Parathyroid adenoma (tissue), 2 donors: Measurements from ENCODE around the gene C5orf24.
"Not testable (repeated sequence)": the region's sequence is repeated elsewhere in the genome, so short reads cannot be mapped to it uniquely, and the experiment has no call there.

Experiments
- H2AFZ ChIP-seq: fragments of 300-600 bp; sonication (generic); one replicate; pipeline ENCODE4 v1.7.0; 2017; ENCODE audit warnings: antibody characterized with exemption, mild to moderate bottlenecking
- H3K27ac ChIP-seq: fragments of 300-600 bp; sonication (generic); one replicate; pipeline ENCODE4 v1.7.0; 2017
- H3K27me3 ChIP-seq: fragments of 300-600 bp; sonication (generic); one replicate; pipeline ENCODE4 v1.7.0; 2017; ENCODE audit warnings: low read length; ENCODE audit not compliant: control insufficient read depth, insufficient read depth
- H3K36me3 ChIP-seq: fragments of 300-600 bp; sonication (generic); one replicate; pipeline ENCODE4 v1.7.0; 2017; ENCODE audit warnings: low read length; ENCODE audit not compliant: control insufficient read depth, insufficient read depth
- H3K4me1 ChIP-seq: fragments of 300-600 bp; sonication (generic); one replicate; pipeline ENCODE4 v1.7.0; 2017; ENCODE audit warnings: control low read depth
- H3K4me2 ChIP-seq: fragments of 300-600 bp; sonication (generic); one replicate; pipeline ENCODE4 v1.7.0; 2017; ENCODE audit warnings: low read length
- H3K4me3 ChIP-seq: fragments of 300-600 bp; sonication (generic); one replicate; pipeline ENCODE4 v1.7.0; 2017; ENCODE audit warnings: low read depth, low read length
- H3K79me2 ChIP-seq: fragments of 300-600 bp; sonication (generic); one replicate; pipeline ENCODE4 v1.7.0; 2017; ENCODE audit warnings: control low read depth
- H3K9ac ChIP-seq: fragments of 300-600 bp; sonication (generic); one replicate; pipeline ENCODE4 v1.7.0; 2017; ENCODE audit warnings: mild to moderate bottlenecking
- H3K9me3 ChIP-seq: fragments of 300-600 bp; sonication (generic); one replicate; pipeline ENCODE4 v1.7.0; 2017; ENCODE audit warnings: low read length; ENCODE audit not compliant: control insufficient read depth
- CTCF ChIP-seq: fragments of 300-600 bp; sonication (generic); IDR thresholded peaks from one replicate; pipeline ENCODE4 v1.7.0; 2017; ENCODE audit warnings: antibody characterized with exemption, mild to moderate bottlenecking
- donor health status: primary hyperparathyroidism.

Gene C5orf24

DNA sequence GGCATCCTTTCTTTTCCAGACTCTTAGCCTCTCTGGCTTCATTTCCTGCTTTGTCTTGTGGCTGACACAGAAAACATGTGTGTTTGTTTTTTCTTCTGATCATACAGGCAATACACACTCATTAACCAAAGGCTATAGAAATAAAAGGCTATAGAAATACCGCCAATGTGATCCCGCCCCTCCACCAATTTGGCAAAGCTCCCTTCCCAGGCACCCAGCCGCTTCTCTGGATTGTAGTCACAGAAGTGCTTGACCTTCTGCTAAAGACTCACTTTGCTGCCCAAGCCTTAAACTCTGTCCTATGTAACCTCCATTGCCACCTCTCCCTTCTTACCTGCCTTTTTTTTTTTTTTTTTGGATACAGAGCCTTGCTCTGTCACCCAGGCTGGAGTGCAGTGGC is 33.7 kb downstream of the C5orf24 start:
- TF ChIP-seq CTCF: no peak
- Histone ChIP-seq H3K4me2 (no peak overlapping the region), H3K79me2 (peaks cover 37% of the 10 kb centered on the region), H3K27me3 (no peaks in the 10 kb centered on the region), H2AFZ (no peak overlapping the region), H3K9me3 (no peaks in the 10 kb centered on the region), H3K4me1 (no peaks in the 10 kb centered on the region), H3K4me3 (no peak overlapping the region), H3K9ac (no peak overlapping the region), H3K36me3 (no peaks in the 10 kb centered on the region), H3K27ac (no peak overlapping the region)

GRCh38 chr5:134880937-134881336 is 35.2 kb downstream of the C5orf24 start:
- peaks cover 40% of the 10 kb centered on the region for H3K79me2 ChIP-seq
- H3K9ac ChIP-seq, H3K27ac ChIP-seq, H3K27me3 ChIP-seq, H2AFZ ChIP-seq, H3K36me3 ChIP-seq, H3K4me2 ChIP-seq, H3K9me3 ChIP-seq, H3K4me3 ChIP-seq, H3K4me1 ChIP-seq: not testable (repeated sequence)

- H3K4me3 ChIP-seq, H3K27me3 ChIP-seq, H3K27ac ChIP-seq, H3K9me3 ChIP-seq, H2AFZ ChIP-seq, H3K9ac ChIP-seq, H3K4me1 ChIP-seq, H3K36me3 ChIP-seq, H3K4me2 ChIP-seq: not testable (repeated sequence)
- peaks cover 44% of the 10 kb centered on the region for H3K79me2 ChIP-seq
Observed at GRCh38 chr5:134881711-134882110, 35.9 kb downstream of the C5orf24 start.

DNA sequence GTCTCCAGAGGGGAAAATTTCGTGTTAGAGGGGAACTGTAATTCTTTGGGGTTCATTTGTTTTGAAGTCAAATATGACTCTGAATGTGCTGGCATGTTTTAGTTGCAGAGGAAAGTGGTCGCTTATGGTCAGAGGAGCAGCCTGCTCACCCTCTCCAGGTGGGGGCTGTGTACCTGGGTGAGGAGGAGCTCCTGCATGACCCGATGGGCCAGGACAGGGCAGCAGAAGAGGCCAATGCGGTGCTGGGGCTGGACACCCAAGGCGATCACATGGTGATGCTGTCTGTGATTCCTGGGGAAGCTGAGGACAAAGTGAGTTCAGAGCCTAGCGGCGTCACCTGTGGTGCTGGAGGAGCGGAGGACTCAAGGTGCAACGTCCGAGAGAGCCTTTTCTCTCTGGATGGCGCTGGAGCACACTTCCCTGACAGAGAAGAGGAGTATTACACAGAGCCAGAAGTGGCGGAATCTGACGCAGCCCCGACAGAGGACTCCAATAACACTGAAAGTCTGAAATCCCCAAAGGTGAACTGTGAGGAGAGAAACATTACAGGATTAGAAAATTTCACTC is 41.9 kb downstream of the C5orf24 start:
- no peak overlapping the region for H3K9ac ChIP-seq
- no peak overlapping the region for H2AFZ ChIP-seq
- H3K4me1 ChIP-seq: no peaks in the 10 kb centered on the region
- peaks cover 30% of the 10 kb centered on the region for H3K79me2 ChIP-seq
- no peak overlapping the region for H3K4me2 ChIP-seq
- H3K27me3 ChIP-seq: no peaks in the 10 kb centered on the region
- H3K9me3 ChIP-seq: no peaks in the 10 kb centered on the region
- H3K4me3 ChIP-seq: no peak overlapping the region
- TF ChIP-seq CTCF: no peak
- no peaks in the 10 kb centered on the region for H3K36me3 ChIP-seq
- no peak overlapping the region for H3K27ac ChIP-seq

GRCh38 chr5:134889335-134889734 is 43.6 kb downstream of the C5orf24 start:
- H3K27ac ChIP-seq: no peak overlapping the region
- H3K4me2 ChIP-seq: no peak overlapping the region
- H2AFZ ChIP-seq: no peak overlapping the region
- H3K4me1 ChIP-seq: no peaks in the 10 kb centered on the region
- H3K36me3 ChIP-seq: no peaks in the 10 kb centered on the region
- H3K79me2 ChIP-seq: peaks cover 26% of the 10 kb centered on the region
- H3K9me3 ChIP-seq: no peaks in the 10 kb centered on the region
- H3K27me3 ChIP-seq: no peaks in the 10 kb centered on the region
- TF ChIP-seq CTCF: no peak
- H3K4me3 ChIP-seq: no peak overlapping the region
- H3K9ac ChIP-seq: no peak overlapping the region

DNA sequence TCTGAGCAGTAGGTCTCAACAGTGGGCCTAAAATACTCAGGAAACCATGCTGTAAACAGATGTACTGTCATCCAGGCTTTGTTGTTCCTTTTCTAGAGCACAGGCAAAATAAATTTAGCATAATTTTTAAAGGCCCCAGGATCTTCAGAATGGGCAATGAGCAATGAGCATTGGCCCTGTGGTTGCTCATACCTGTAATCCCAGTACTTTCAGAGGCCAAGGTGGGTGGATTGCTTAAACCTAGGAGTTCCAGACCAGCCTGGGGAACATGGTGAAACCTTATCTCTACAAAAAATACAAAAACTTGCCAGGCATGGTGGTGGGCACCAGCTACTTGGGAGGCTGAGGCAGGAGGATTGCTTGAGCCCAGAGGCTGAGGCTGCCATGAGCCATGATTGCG is 45.7 kb downstream of the C5orf24 start:
- Histone ChIP-seq H3K9me3 (no peaks in the 10 kb centered on the region), H3K27ac (no peak overlapping the region), H3K4me2 (no peak overlapping the region), H3K79me2 (peaks cover 12% of the 10 kb centered on the region), H3K4me1 (no peaks in the 10 kb centered on the region), H2AFZ (no peak overlapping the region), H3K36me3 (no peaks in the 10 kb centered on the region), H3K27me3 (no peaks in the 10 kb centered on the region), H3K4me3 (no peak overlapping the region), H3K9ac (no peak overlapping the region)
- no peak for TF ChIP-seq CTCF
